Stimulated activated CD4-positive, alpha-beta T cell treated with anti-CD3 and anti-CD28 coated beads, Interleukin-4, amount 100 ng/mL, for 1 hour (primary cell): ENCODE results near the gene MRFAP1L1.
"Not testable (repeated sequence)": the region's sequence is repeated elsewhere in the genome, so short reads cannot be mapped to it uniquely, and the experiment has no call there.

Source experiments
- DNase-seq: peaks from one replicate; pipeline ENCODE4 v3.0.0-alpha.2; 2020

The MRFAP1L1 gene

DNA sequence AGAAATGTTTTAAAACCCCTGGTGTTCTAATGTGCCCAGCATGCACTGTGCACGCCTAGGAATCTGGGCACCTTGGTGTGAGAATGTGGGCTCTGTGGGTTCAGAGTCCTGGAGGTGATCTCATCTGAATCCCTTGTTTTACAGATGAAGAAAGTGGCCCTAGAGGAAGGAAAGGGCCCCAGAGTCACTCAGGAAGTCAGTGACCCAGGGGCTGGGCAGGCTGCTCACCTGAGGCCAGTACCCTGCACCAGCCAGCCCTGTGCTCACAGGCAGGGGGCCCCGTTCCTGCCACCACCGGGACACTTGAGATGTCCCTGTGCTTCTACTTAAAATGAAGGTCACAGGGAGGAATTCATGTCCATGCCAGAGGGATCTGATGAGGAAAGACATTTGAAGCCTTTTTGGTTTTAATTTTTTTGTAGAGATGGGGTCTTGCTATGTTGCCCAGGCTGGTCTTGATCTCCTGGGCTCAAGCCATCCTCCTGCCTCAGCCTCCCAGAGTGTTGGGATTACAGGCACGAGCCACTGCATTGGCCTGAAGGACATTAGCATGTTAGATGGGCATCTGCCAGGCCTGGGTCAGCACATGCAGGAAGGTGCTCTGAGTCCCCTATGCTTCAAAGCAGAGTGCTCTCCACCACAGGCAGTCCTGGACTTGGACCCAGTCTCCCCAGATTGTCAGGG, 23.4 kb downstream of the MRFAP1L1 start:
- DNase-seq, result no peak

- no peak for DNase-seq
Measured at GRCh38 chr4:6684656-6685055, 25.0 kb downstream of the MRFAP1L1 start.

- DNase-seq, result no peak
Measured at GRCh38 chr4:6682862-6683590, 26.6 kb downstream of the MRFAP1L1 start.

DNA sequence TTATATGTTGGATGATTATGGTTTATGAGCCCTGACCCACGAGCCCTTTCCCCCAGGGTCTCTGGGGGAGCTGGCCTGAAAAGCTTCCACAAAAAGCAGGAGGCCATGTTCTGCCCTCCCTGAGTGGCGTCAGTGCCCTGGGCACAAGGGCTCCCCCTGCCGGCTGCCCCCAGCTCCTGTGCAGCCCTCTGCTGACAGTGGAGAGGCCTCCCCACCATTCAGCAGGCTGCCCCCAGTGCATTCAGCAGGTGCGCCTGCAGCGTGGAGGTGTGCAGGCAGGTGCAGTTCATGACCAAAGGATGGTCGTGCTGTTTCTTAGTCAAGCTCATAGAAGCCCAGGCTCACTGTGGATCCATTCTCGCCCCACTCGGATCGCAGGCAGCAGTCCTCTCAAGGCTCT, 28.5 kb downstream of the MRFAP1L1 start:
- no peak for DNase-seq

- no peak for DNase-seq
Measured at GRCh38 chr4:6680372-6681034, 29.2 kb downstream of the MRFAP1L1 start.

- DNase-seq, result no peak
Measured at GRCh38 chr4:6676722-6677558, 32.7 kb downstream of the MRFAP1L1 start.

GRCh38 chr4:6674500-6675149, 35.0 kb downstream of the MRFAP1L1 start:
- peak; percentile 56 for DNase-seq

GRCh38 chr4:6673660-6674499, 35.8 kb downstream of the MRFAP1L1 start:
- peak; percentile 92 for DNase-seq

GRCh38 chr4:6673191-6673659, 36.4 kb downstream of the MRFAP1L1 start:
- peak; percentile 32 for DNase-seq

GRCh38 chr4:6672541-6673190, 37.0 kb downstream of the MRFAP1L1 start:
- DNase-seq, result not testable (repeated sequence)

GRCh38 chr4:6672131-6672530, 37.5 kb downstream of the MRFAP1L1 start:
- no peak for DNase-seq

DNA sequence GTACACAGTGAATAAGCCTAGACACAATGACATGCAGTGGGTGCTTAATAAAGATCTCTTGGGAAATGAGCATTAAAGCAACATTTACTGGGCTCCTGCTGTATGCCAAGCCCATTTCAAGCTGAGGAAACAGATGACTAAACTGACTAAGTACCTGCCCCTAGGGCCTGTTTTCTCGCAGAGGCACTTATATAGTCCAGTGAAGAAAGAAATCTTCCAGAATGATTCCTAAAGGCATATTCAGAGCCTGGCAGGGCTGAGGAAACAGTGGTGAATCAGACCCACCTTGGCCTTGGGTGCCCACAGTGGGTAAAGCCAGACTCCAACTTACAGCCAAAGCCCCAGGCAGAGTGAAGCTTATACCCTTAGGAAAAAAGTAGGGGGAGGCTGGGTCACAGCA, 38.0 kb downstream of the MRFAP1L1 start:
- no peak for DNase-seq

- DNase-seq, result no peak
Measured at GRCh38 chr4:6668391-6668790, 41.3 kb downstream of the MRFAP1L1 start.

- no peak for DNase-seq
Measured at GRCh38 chr4:6665320-6665654, 44.4 kb downstream of the MRFAP1L1 start.

DNA sequence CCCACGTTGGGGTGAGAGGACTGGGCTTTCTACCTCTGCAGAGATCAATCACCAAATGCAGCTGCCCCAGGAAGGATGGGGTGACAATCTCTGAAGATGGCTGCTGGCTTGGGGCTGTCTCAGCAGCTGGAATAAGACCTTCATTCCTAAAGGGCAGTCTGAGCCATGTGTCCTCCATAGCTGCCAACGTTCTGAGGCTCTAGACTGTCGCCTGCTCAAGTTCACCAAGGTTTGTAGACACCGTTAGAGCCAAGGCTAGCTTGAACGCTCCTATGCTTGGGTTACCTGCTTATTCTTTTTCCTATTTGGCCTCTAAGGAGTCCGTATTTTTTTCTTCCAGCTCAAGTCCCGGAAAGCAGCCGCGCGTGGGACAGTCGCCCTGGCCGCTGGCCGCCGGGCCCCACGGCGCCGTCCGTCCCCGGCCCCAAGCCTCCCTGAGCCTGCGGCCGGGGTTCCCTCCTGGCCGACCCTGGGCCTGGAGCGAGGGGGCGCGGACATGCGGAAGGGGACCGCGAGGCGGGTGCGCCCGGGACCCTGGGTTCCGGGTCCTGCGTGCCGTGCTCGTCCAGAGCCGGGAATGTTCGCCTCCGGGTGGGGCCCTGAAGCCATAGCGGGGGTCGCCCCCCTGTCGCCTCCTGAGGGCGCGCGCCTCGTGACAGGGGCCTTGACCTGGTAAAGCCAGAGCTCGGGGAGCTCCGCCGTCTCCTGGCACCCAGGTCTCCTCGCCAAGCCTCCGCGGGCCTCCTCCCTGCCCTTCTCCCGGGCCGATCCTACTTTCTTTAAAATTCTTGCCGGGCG, 45.9 kb downstream of the MRFAP1L1 start:
- no peak for DNase-seq

- no peak for DNase-seq
Measured at GRCh38 chr4:6662591-6662990, 47.1 kb downstream of the MRFAP1L1 start.

GRCh38 chr4:6660430-6660829, 49.2 kb downstream of the MRFAP1L1 start:
- no peak for DNase-seq

GRCh38 chr4:6659897-6660296, 49.8 kb downstream of the MRFAP1L1 start:
- no peak for DNase-seq

- DNase-seq, result peak; percentile 61
Measured at GRCh38 chr4:6658597-6659075, 51.0 kb downstream of the MRFAP1L1 start.

- DNase-seq, result no peak
Measured at GRCh38 chr4:6658209-6658595, 51.5 kb downstream of the MRFAP1L1 start.
